Medulla oblongata (tissue), 1 donor: ENCODE data around the gene CCDC192.

Experiments used
- DNase-seq: peaks from one replicate; pipeline ENCODE4 v3.0.0-alpha.2; 2015; ENCODE audit errors: extremely low spot score

The CCDC192 gene

GRCh38 chr5:127981498-127981897, 278.3 kb downstream of the CCDC192 start:
- no peak for DNase-seq

GRCh38 chr5:127985811-127986325, 282.7 kb downstream of the CCDC192 start:
- no peak for DNase-seq

- DNase-seq, result no peak
These were observed 284.4 kb downstream of the CCDC192 start for GRCh38 chr5:127987354-127988145.

- no peak for DNase-seq
These were observed 285.1 kb downstream of the CCDC192 start for GRCh38 chr5:127988146-127988760.
